Iris pigment epithelial cell (primary cell): ENCODE results near the gene FOXN3.

Experiments
- DNase-seq: peaks from one replicate; pipeline ENCODE4 v3.0.0-alpha.2; 2011; ENCODE audit warnings: low read depth

Gene FOXN3

DNA sequence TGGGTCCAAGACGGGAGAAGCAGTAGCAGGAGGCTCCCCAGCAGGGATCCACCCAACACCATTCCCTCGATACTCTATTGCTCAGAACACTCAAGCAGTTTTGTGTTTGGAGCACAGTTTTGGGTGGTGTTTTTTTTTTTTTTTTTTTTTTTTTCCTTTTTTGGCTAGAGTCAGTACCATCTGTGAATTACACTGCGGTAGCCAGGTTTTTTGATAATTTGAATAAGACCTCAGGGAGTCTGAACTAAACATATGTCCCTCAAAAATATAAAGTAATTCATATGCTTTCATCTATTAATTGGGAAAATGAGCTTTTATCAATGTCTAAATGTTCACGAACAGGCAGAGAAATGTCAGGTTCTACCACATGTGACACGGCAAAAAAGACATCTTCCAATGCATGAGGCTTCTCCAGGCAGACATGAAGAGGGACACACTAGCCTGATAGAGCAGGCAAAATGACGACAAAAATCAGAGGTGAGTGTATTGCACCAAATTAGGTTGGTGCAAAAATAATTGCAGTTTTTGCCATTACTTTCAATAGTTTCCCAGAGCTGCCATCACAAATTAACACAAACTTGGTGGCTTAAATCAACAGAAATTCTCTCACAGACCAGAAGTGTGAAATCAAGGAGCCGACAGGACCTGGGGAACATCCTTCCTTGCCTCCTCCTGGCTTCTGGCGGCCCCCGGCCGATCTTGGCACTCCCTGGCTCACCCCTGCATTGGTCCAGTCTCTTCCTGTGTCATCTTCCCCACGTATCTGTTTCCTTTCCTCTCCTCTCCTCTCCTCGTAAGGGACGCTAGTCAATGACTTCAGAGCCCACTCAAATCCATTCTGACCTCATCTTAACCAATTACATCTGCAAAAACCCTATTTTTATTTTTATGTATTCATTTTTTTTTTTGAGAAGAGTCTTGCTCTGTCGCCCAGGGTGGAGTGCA lies 33.9 kb downstream of the FOXN3 start:
- no peak for DNase-seq

GRCh38 chr14:89382487-89382886 lies 34.5 kb downstream of the FOXN3 start:
- no peak for DNase-seq

DNA sequence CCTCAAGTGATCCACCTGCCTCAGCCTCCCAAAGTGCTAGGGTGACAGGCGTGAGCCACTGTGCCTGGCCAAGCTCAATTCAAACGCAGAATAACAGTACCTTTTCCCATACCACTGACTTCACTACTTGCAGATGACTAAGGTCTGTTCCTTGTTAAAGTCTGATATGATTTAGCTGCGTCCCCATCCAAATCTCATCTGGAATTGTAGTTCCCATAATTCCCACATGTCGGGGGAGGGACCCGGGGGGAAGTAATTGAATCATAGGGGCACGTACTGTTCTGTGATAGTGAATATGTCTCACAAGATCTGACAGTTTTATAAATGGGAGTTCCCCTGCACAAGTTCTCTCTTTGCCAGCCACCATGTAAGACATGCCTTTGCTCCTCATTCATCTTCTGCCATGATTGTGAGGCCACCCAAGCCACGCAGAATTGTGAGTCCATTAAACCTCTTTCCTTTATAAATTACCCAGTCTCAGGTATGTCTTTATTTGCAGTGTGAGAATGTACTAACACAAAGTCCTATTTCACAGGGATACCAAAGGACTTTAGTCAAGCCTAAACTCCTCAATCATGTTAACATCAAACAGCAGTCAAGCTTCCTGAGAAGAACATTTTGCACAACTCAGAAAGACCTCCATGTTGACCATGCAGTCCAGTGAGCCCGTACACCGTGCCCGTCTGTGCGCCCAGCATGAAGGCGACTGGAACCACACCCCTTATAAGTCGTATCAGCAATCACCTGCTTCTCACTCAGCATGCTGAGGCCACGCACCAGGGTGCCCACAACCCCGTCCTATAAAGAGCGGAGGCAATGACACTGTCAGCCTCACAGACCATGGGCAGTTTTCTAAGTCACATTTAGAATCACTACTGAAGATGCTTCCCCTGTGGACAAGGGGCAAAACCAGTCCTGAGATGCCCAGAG lies 36.9 kb downstream of the FOXN3 start:
- DNase-seq = no peak

GRCh38 chr14:89379006-89379405 lies 38.0 kb downstream of the FOXN3 start:
- DNase-seq = no peak

DNA sequence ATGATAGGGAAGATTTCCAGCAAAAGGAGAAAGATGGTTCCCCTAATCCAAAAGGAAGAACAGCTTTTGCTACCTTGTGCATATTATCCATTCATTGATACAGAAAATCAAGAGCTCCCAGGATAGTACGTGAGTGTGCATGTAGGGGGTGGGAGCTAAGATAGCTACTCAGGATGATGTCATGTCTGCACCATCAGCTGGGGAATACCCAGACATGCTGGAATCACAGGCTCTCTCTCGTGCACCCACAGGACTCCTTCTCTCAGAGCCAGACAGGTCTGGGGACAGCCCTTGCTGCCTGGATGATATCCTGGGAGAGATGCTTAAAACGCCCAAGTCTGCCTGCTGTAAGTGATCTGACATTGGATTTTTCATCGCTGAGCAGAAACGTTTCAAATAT lies 38.9 kb downstream of the FOXN3 start:
- DNase-seq = peak; percentile 93

- no peak for DNase-seq
Observed at GRCh38 chr14:89377544-89377943, 39.5 kb downstream of the FOXN3 start.

DNA sequence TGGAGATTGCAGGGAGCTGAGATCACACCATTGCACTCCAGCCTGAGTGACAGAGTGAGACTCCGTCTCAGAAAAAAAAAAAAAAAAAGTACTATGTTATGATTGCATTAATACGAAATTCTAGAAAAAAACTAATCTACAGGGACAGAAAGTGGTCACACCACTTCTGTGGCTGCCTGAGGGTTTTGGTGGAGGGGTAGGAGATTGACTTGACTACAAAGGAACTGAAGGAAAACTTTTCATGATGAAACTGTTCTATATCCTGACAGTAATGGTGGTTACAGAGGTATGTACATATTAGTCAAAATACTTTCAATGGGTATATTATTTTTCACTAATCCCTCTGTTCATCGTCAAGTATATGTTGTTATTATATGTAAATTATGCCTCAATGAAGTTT lies 42.1 kb downstream of the FOXN3 start:
- DNase-seq = no peak

DNA sequence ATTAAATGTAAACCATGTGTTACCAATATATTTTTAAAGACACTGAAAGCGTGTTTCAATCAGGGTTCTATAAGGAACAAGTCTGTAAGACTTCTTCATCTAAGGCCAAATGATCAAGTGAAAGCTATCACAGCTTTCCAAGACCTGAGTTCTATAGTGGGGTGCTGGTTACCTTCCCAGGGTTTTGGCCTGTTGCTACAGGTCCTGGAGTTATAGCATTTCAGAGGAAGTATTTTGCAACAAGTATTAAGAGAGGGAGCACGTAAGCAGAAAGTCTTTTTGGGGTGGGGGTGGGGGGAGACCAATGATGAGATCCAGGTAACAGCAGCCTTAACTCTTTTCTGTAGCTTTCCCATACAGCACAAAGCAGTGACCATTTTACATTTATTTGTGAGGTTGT lies 43.8 kb downstream of the FOXN3 start:
- no peak for DNase-seq

GRCh38 chr14:89372512-89372883 lies 44.5 kb downstream of the FOXN3 start:
- DNase-seq = no peak

GRCh38 chr14:89371585-89372511 lies 45.2 kb downstream of the FOXN3 start:
- peak; percentile 32 for DNase-seq

DNA sequence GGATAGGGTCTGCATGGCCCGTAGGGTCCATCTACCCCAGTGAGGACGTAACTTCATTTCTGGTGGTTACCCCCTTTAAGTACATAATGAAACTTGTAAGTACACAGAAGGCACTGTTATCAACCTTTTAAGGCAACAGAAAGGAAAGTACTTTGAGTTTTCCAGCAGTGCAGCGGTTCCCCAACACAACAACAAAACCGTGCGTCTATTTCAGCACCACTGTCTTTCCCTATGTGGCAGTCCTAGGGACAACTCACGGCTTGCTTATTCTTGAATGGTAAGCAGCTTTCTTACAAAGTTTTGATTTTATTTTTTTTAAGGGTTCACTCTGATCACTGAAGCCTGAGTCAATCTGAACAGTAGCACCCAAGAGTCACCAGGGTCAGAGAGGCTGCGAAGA lies 46.3 kb downstream of the FOXN3 start:
- DNase-seq = no peak

DNA sequence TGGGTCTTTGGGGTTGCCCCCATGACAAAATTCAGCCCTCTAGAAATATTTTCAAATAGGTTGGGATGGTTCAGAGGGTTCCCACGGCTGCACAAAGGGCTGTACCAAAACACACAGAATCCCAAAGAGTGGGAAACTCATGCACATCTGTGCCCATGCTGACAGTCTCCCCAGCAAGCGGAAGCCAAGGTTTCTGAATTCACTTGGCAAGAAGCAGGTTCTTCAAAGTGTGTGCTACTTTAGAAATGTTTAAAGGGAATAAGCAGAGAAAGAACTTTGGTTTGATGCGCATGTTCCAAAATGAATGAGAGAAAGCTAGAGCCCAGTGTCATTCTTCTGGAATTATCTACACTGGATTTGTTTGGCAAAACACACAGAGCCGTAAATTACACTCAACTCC lies 46.7 kb downstream of the FOXN3 start:
- DNase-seq = no peak

DNA sequence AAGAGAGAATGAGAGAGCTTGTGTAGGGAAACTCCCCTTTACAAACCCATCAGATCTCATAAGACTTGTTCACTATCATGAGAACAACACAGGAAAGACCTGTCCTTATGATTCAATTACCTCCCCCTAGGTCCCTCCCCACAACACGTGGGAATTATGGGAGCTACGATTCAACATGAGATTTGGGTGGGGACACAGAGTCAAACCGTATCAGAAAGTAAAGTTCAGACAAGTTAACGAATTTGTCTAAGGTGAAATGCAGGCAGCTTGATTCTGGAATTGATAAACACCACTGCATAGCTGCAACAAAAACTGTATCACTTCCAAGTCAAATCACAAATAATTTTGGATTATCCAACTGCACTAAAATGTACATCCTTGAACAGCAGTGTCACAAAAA lies 47.4 kb downstream of the FOXN3 start:
- DNase-seq = no peak

GRCh38 chr14:89368490-89369477 lies 48.2 kb downstream of the FOXN3 start:
- peak; percentile 39 for DNase-seq

GRCh38 chr14:89367779-89368120 lies 49.3 kb downstream of the FOXN3 start:
- no peak for DNase-seq

- DNase-seq = no peak
Observed at GRCh38 chr14:89366864-89367778, 49.9 kb downstream of the FOXN3 start.

DNA sequence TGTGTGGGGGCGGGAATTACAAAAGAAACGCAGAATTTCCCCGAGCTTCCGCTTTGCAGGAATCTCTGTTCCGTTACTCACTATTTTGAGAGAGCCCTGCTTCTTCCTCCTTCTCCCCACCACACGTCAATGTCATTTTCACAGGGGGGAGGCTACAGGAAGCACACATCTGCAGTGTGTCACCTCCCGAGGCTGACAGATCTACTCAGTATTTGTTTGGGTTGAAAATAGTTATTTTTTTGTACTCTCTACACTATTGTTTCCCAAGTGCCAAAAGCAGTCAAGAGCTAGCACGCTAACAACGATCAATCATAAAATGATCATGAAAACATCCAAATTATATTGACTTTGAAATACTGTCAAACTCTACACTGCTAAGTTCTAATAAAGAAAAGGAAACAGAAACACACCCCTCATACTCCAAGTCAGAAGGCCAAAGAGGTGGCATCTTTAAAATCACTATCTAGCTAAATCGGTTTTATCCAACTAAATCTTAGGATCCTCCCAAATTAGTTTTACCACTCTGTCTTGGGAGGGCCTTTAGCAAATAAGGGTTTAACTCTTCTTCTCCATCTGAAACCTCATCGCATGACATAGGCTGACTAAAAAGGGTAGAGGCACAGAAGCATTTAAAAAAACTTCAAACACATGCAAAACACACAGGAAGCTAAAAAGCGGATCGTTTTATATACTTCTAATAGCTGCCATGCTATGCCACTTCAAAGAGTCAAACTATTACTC lies 51.8 kb downstream of the FOXN3 start:
- no peak for DNase-seq

DNA sequence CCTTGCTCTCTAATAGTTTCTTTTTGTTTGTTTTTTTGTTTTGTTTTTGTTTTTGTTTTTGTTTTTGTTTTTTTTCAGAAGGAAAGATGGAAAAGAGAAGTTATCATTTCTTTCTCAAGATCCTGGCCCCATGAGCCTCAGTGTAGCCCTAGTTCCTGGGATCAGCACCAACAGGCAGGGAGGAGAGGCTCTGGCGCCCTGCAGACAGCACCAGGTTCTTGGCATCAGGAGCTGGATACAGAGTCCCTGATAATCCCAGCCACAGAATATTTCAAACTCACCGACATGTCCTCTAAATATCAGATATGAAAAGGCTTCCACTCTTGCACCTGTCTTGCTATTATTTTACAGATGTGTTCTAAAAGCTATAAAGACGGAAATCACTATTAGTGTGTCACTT lies 52.7 kb downstream of the FOXN3 start:
- no peak for DNase-seq

- no peak for DNase-seq
Observed at GRCh38 chr14:89360277-89360676, 56.8 kb downstream of the FOXN3 start.
